SH-SY5Y (cell line): ENCODE data around the gene HBP1.

Experiments used
- GATA2 ChIP-seq: IDR thresholded peaks from 2 replicates; pipeline ENCODE4 v1.6.1; 2011; ENCODE audit warnings: mild to moderate bottlenecking, low read depth, low read length
- GATA3 ChIP-seq: IDR thresholded peaks from 2 replicates; pipeline ENCODE4 v1.6.1; 2011; ENCODE audit warnings: low read depth, mild to moderate bottlenecking, low read length, moderate library complexity

HBP1 gene

GRCh38 chr7:107167483-107168232 is 1.1 kb upstream of the HBP1 start:
- TF ChIP-seq GATA3 = no peak
- TF ChIP-seq GATA2 = no peak

DNA sequence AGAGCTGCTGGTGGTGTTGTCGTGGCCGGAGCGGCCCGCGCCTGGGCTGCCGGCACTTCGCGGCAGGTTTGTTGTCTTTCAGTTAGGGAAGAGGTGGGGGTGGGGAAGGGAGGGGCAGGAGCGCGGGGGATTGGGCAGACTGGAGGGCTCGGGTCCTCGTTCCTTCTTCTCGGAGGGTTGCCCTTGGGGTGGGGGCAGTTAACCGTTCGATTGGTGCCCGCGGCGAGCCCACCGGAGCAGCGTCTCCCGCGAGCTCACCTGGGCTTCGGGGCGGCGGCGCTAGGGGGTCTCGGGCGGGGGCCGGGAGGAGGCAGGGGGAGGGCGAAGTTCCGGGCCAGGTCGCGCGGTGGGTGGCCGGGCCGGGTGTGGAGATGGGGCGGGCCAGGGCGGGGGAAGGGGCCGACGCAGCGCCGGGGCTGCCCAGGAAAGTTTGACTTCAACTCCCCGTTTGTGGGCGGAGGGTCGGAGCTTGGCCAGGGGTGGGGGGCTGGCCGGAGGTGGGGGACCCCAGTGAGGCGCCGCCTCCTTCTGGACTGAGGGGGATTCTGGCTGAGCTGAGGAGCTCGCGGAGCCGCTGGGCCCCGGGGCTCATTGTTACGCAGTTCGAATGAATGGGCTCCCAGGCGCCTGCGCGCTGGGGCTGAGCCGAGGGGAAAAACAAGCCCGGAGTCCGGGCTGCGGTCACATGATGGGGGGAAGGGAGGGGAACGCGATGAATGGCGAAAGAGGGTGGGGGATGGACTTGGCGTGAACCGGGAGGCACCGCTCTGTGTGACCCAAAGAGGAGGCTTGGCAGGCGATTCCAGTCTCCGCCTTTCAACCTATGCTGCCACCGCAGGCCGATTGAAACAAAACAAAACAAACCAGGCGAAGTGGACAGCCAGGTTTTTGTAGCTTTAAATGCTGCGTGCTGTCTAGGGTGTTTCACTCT is 582 bp downstream of the HBP1 start:
- no peak for TF ChIP-seq GATA3
- TF ChIP-seq GATA2 = no peak

DNA sequence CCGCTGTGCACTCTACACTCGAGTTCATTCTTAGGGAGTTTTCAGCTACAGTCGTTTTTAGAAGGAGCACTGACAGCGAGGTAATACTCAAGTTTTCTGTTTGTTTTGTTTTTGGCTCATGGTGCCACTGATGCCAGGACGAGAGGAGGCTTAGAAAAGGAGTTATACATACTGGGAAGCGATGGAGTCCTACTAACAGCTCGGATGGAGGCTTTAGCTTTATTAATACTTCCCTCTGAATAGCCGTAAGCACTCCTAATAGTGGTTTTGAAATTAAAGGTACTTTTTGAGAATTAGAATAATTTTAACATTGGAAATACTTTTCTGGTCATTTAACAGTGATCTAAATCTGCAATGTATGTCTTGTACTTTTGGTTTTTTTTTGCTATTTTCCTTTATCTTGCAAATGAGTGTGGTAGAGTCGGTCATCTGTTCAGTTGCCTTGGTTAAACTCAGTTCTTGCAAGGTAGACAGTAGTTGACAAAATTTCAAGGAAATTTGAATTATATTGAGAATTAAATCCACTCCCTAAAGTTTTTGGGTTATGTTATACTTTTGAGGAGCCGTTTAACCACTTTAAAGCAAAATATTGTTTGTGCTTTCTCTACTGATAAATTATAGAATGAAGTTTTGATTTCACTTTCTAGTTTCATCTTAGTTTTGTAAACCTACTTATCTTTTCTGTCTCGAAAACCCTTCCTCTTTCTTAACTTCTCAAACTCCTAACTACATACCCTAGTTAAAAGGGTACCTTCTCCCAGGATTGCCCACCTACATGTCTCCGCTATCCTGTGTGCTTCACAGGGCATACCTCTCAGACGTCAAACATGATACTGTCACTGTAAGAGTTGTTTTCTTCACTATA is 1.5 kb downstream of the HBP1 start:
- no peak for TF ChIP-seq GATA2
- no peak for TF ChIP-seq GATA3

DNA sequence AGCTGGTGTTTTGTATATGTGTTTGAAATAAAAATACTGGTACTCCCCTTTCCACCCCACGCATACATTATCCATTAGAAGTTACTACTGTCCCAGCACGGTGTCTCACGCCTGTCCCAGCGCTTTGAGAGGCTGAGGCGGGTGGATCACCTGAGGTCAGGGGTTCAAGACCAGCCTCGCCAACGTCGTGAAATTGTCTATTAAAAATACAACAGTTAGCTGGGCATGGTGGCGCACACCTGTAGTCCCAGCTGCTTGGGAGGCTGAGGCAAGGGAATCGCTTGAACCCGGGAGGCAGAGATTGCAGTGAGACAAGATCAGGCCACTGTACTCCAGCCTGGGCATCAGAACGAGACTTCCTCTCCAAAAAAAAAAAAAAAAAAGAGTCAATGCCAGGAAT is 2.7 kb downstream of the HBP1 start:
- no peak for TF ChIP-seq GATA2
- no peak for TF ChIP-seq GATA3

GRCh38 chr7:107172276-107173032 is 3.7 kb downstream of the HBP1 start:
- TF ChIP-seq GATA3 (no peak), GATA2 (no peak)

GRCh38 chr7:107173191-107173590 is 4.4 kb downstream of the HBP1 start:
- TF ChIP-seq GATA3 (no peak), GATA2 (no peak)

DNA sequence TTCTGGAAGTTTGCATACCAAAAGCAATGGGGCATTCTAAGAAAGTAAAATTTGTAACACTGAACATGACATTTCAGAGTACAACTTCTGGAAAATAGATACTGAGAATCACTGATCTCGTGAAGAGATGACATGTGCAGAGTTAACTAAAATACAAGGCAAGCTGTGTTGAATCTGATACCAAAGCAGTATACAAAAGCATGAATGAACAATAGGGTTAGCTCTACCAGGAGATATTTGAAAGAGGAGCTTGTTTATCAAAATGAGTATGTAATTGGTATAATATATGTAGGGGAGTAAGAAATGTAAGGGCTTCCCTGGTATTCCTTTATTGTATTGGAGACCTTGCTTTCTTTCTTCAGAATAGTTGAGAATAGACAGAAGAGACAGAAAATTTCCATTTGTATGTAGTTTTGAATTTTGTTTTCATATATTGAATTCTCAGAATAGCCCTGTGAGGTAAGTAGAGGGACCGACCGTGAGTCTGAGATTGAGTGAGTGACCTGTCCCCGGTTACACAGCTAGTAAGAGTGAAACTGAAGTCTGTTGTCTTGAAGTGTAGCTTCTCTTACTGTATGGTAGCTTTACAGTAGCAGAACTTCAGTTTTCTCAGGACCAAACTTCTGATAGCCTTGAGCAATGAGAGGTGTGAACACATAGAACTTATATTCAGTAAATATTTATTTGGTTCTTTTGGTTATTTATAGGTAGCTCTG is 5.0 kb downstream of the HBP1 start:
- TF ChIP-seq GATA2 (no peak), GATA3 (no peak)

DNA sequence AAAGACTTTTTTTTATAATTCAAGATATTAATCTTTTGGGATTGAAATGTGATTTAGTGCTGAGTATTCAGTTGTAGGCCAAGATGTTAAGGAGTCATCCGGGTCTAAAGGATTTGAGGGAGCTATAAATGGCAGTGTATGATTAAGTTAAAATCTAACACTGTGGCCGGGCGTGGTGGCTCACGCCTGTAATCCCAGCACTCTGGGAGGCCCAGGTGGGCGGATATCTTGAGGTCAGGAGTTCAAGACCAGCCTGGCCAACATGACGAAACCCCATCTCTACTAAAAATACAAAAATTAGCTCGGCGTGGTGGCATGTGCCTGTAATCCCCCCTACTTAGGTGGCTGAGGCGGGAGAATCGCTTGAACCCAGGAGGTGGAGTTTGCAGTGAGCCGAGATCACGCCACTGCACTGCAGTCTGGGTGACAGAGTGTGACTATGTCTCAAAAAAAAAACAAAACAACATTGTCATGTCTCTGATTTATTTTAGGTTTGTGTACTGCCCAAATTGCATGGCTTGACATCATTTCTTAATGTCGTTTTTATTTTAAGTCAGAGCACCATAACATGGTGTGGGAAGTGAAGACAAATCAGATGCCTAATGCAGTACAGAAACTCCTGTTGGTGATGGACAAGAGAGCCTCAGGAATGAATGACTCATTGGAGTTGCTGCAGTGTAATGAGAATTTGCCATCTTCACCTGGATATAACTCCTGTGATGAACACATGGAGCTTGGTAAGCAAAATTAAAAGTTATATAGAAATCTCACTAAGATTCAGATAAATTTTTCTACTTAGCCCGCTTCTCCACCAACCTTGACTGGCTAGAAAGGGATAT is 10.7 kb downstream of the HBP1 start:
- TF ChIP-seq GATA2 = no peak
- no peak for TF ChIP-seq GATA3

GRCh38 chr7:107180378-107180777 is 11.6 kb downstream of the HBP1 start:
- TF ChIP-seq GATA3 = no peak
- no peak for TF ChIP-seq GATA2

DNA sequence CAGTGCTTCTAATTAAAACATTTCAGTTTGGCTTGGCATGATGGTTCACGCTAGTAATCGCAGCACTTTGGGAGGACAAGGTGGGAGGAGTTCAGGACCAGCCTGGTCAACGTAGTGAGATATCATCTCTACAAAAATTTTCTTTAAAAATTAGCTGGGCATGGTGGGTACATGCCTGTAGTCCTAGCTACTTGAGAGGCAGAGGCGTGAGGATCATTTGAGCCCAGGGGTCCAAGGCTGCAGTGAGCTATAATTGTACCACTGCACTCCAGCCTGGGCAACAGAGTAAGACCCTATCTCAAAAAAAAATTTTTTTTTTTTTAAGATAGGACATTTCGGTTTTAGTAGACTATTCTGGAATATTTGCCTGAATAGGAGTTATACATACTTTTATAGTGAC is 12.4 kb downstream of the HBP1 start:
- TF ChIP-seq GATA2 (no peak), GATA3 (no peak)

- TF ChIP-seq GATA2 (no peak), GATA3 (no peak)
Measured at GRCh38 chr7:107185716-107186115, 16.9 kb downstream of the HBP1 start.

- no peak for TF ChIP-seq GATA2
- TF ChIP-seq GATA3 = no peak
Measured at GRCh38 chr7:107186240-107186639, 17.4 kb downstream of the HBP1 start.

GRCh38 chr7:107187774-107188173 is 19.0 kb downstream of the HBP1 start:
- TF ChIP-seq GATA3 = no peak
- no peak for TF ChIP-seq GATA2
